ENCODE data around the gene CACNA1G. TPM values are rescaled to one million over a fixed set of nuclear protein-coding genes. Genes with fewer than 3 reads are reported as not detected.

CACNA1G gene
- total and polyA plus RNA-seq, 9 of the 15 experiments (the other 6 are each of a cell fraction or from before 2014, with no cell fraction given) = 0.01 TPM; not detected in 8

- no peaks in the 10 kb centered on the region for H4K20me1 ChIP-seq (replicated peaks; ENCODE audit: control insufficient read depth, insufficient read depth, low read length)
- H3K4me2 ChIP-seq (ENCODE audit: insufficient read depth, low read length) = no peak overlapping the region
- no peaks in the 10 kb centered on the region for H3K9me3 ChIP-seq (replicated peaks; ENCODE audit: control insufficient read depth, insufficient read depth, low read depth, low read length)
- no peak overlapping the region for H2AFZ ChIP-seq (ENCODE audit: low read depth, low read length)
- POLR2A ChIA-PET = interaction anchor here (0.6 to 1.6 kb wide), 5 partner anchors 8 to 86 kb away, joined by 3 to 5 read pairs (median 4); no protein-coding TSS in a partner anchor
- H3K9ac ChIP-seq (ENCODE audit: insufficient read depth in 1 of 2, low read depth in 2 of 2, low read length in 2 of 2) = peak overlapping the region in 1 of 2 experiments; percentile 42; a peak in 1 of 4 replicates
- no peaks in the 10 kb centered on the region for H3K9me1 ChIP-seq (ENCODE audit: control insufficient read depth, insufficient read depth, low read length)
- no peak overlapping the region for H3K27ac ChIP-seq (ENCODE audit: extremely low read depth, low read depth, low read length)
- H3K27me3 ChIP-seq (ENCODE audit: control insufficient read depth in 2 of 2, insufficient read depth in 2 of 2, low read length in 2 of 2) = peaks cover 16 to 49% of the 10 kb centered on the region in 2 experiments
- H3K36me3 ChIP-seq (ENCODE audit: control insufficient read depth, insufficient read depth, low read length) = no peaks in the 10 kb centered on the region
- WGBS (ENCODE audit: insufficient coverage, low coverage, missing lambda C conversion rate) = 8% methylated on average over 12 of the region's 17 CpGs
- no peaks in the 10 kb centered on the region for H3K79me2 ChIP-seq (ENCODE audit: control insufficient read depth, insufficient read depth, low read length)
- in situ Hi-C loops (cut with MboI) (loop anchor here (5.0 kb wide), 1 partner anchor 81 kb away; the partner anchor contains the start of gene SPATA20), intact Hi-C loops (cut with micrococcal nuclease) (loop anchor here (2.0 to 5.0 kb wide), 3 partner anchors 53 to 77 kb away; no protein-coding TSS in a partner anchor)
- FAIRE-seq (no peak), ATAC-seq (no peak), DNase-seq (ENCODE audit: extremely low read depth in 1 of 4, low spot score in 3 of 4) (no peak)
- no TSS peak for BruUV-seq (replicated peaks)
- peaks cover 0 to 34% of the 10 kb centered on the region in 2 experiments; a peak in 4 of 5 replicates for H3K4me1 ChIP-seq (replicated peaks in 1 of 2; ENCODE audit: control insufficient read depth in 2 of 2, insufficient read depth in 2 of 2, low read length in 2 of 2)
- no peak overlapping the region for H3K4me3 ChIP-seq
- TF ChIP-seq DEAF1 (CRISPR knock-in tag; IDR thresholded peaks at IDR 0.05) (no peak), CTBP1 (IDR thresholded peaks at IDR 0.05; ENCODE audit: borderline replicate concordance) (0 out of 2 replicates have a peak, but pooled peaks have one; percentile 8), COPS2 (conservative IDR thresholded peaks at IDR 0.05) (no peak), KLF16 (IDR thresholded peaks at IDR 0.05) (no peak)
- CTCF ChIA-PET (ENCODE audit: low intra/inter-chr PET ratio) = no interaction called here
Measured at GRCh38 chr17:50627782-50628601, 67.5 kb downstream of the CACNA1G start.
